ENCODE measurements around the gene YEATS2. TPM values are rescaled to one million over a fixed set of nuclear protein-coding genes. Genes with fewer than 3 reads are reported as not detected.

YEATS2 gene
- total and polyA plus RNA-seq, 7 donors, result 1.8 to 8.9 (median 4.6) TPM

GRCh38 chr3:183816681-183817510, 119.3 kb downstream of the YEATS2 start:
- ATAC-seq (no peak), DNase-seq (no peak)
- peaks cover 0 to 31% of the 10 kb centered on the region in 2 donors for H3K36me3 ChIP-seq (ENCODE audit: insufficient read depth in 1 of 2, low read depth in 1 of 2)
- no peak for TF ChIP-seq CTCF (IDR thresholded peaks at IDR 0.05)
- WGBS, 3 donors, result 67 to 77% (median 73%) methylated on average over 20 of the region's 20 CpGs
- H3K9me3 ChIP-seq, result no peaks in the 10 kb centered on the region
- H3K4me1 ChIP-seq, result peaks cover 15% of the 10 kb centered on the region
- no peaks in the 10 kb centered on the region for H3K27me3 ChIP-seq (ENCODE audit: insufficient read depth in 3 of 3, low read length in 2 of 3)
- no peak overlapping the region for H3K27ac ChIP-seq
- no peak overlapping the region for H3K4me3 ChIP-seq
- intact Hi-C loops (cut with DNase I), result no loop called here

GRCh38 chr3:183817639-183818038, 120.0 kb downstream of the YEATS2 start:
- Histone ChIP-seq H3K27ac (peak overlapping the region; percentile 48), H3K4me3 (no peak overlapping the region), H3K36me3 (ENCODE audit: insufficient read depth in 1 of 2, low read depth in 1 of 2) (peaks cover 0 to 27% of the 10 kb centered on the region in 2 donors), H3K9me3 (no peaks in the 10 kb centered on the region), H3K27me3 (ENCODE audit: insufficient read depth in 3 of 3, low read length in 2 of 3) (no peaks in the 10 kb centered on the region), H3K4me1 (peaks cover 15% of the 10 kb centered on the region)
- WGBS, 3 donors, result 59 to 64% (median 61%) methylated on average over 9 of the region's 9 CpGs
- no peak for DNase-seq
- ATAC-seq, result no peak
- intact Hi-C loops (cut with DNase I), result no loop called here
- no peak for TF ChIP-seq CTCF (IDR thresholded peaks at IDR 0.05)

GRCh38 chr3:183818041-183818620, 120.5 kb downstream of the YEATS2 start:
- intact Hi-C loops (cut with DNase I), result no loop called here
- TF ChIP-seq CTCF (IDR thresholded peaks at IDR 0.05), result no peak
- no peak for ATAC-seq
- WGBS, 3 donors, result 59 to 72% (median 64%) methylated on average over 13 to 14 of the region's 14 CpGs
- no peak overlapping the region for H3K4me3 ChIP-seq
- no peaks in the 10 kb centered on the region for H3K9me3 ChIP-seq
- peaks cover 12% of the 10 kb centered on the region for H3K4me1 ChIP-seq
- no peak for DNase-seq
- peak overlapping the region; percentile 48 for H3K27ac ChIP-seq
- no peaks in the 10 kb centered on the region for H3K27me3 ChIP-seq (ENCODE audit: insufficient read depth in 3 of 3, low read length in 2 of 3)
- H3K36me3 ChIP-seq (ENCODE audit: insufficient read depth in 1 of 2, low read depth in 1 of 2), result peaks cover 0 to 27% of the 10 kb centered on the region in 2 donors

- peak overlapping the region; percentile 48 for H3K27ac ChIP-seq
- DNase-seq (no peak), ATAC-seq (peak; percentile 22 to 81 (median 50))
- H3K4me1 ChIP-seq, result peaks cover 15% of the 10 kb centered on the region
- WGBS, 3 donors, result 65 to 71% (median 67%) methylated on average over 25 of the region's 25 CpGs
- H3K27me3 ChIP-seq (ENCODE audit: insufficient read depth in 3 of 3, low read length in 2 of 3), result no peaks in the 10 kb centered on the region
- H3K9me3 ChIP-seq, result no peaks in the 10 kb centered on the region
- intact Hi-C loops (cut with DNase I), result no loop called here
- H3K4me3 ChIP-seq, result no peak overlapping the region
- peaks cover 0 to 27% of the 10 kb centered on the region in 2 donors for H3K36me3 ChIP-seq (ENCODE audit: insufficient read depth in 1 of 2, low read depth in 1 of 2)
- TF ChIP-seq CTCF (IDR thresholded peaks at IDR 0.05), result no peak
These were observed 121.4 kb downstream of the YEATS2 start for GRCh38 chr3:183818706-183819624.
